IPS-18a (cell line): ENCODE data around the gene VEZT.
A peak's percentile ranks its signal among the peaks of the same experiment; 100 is the strongest.

ENCODE experiments used
- H3K27ac ChIP-seq: one replicate; pipeline ENCODE4 v1.5.1; 2013; ENCODE audit warnings: low read length
- H3K27me3 ChIP-seq: one replicate; pipeline ENCODE4 v1.6.1; 2013; ENCODE audit warnings: mild to moderate bottlenecking, low read length; ENCODE audit not compliant: control insufficient read depth, insufficient read depth
- H3K36me3 ChIP-seq: one replicate; pipeline ENCODE4 v1.6.1; 2013; ENCODE audit warnings: low read depth, low read length; ENCODE audit not compliant: control insufficient read depth
- H3K4me1 ChIP-seq: one replicate; pipeline ENCODE4 v1.6.1; 2013; ENCODE audit warnings: low read depth, low read length; ENCODE audit not compliant: control insufficient read depth
- H3K4me3 ChIP-seq: one replicate; pipeline ENCODE4 v1.5.1; 2013; ENCODE audit warnings: low read length
- H3K9ac ChIP-seq: one replicate; pipeline ENCODE4 v1.6.1; 2013; ENCODE audit warnings: mild to moderate bottlenecking, low read length, moderate library complexity
- H3K9me3 ChIP-seq: one replicate; pipeline ENCODE4 v1.6.1; 2013; ENCODE audit warnings: low read depth, low read length; ENCODE audit not compliant: control insufficient read depth

Gene VEZT

GRCh38 chr12:95325501-95325900 is 107.9 kb downstream of the VEZT start:
- no peaks in the 10 kb centered on the region for H3K36me3 ChIP-seq
- H3K27me3 ChIP-seq = no peaks in the 10 kb centered on the region
- no peak overlapping the region for H3K9ac ChIP-seq
- H3K4me1 ChIP-seq = no peaks in the 10 kb centered on the region
- no peak overlapping the region for H3K27ac ChIP-seq
- no peak overlapping the region for H3K4me3 ChIP-seq
- H3K9me3 ChIP-seq = no peaks in the 10 kb centered on the region

- Histone ChIP-seq H3K27me3 (no peaks in the 10 kb centered on the region), H3K9me3 (no peaks in the 10 kb centered on the region), H3K9ac (no peak overlapping the region), H3K4me1 (no peaks in the 10 kb centered on the region), H3K27ac (no peak overlapping the region), H3K36me3 (no peaks in the 10 kb centered on the region), H3K4me3 (no peak overlapping the region)
These were observed 108.8 kb downstream of the VEZT start for GRCh38 chr12:95326445-95326844.

GRCh38 chr12:95326855-95327254 is 109.2 kb downstream of the VEZT start:
- Histone ChIP-seq H3K27me3 (no peaks in the 10 kb centered on the region), H3K4me1 (no peaks in the 10 kb centered on the region), H3K4me3 (no peak overlapping the region), H3K27ac (no peak overlapping the region), H3K9ac (no peak overlapping the region), H3K9me3 (no peaks in the 10 kb centered on the region), H3K36me3 (no peaks in the 10 kb centered on the region)

GRCh38 chr12:95328708-95329107 is 111.1 kb downstream of the VEZT start:
- no peak overlapping the region for H3K4me3 ChIP-seq
- H3K27me3 ChIP-seq = no peaks in the 10 kb centered on the region
- no peak overlapping the region for H3K9ac ChIP-seq
- H3K36me3 ChIP-seq = no peaks in the 10 kb centered on the region
- no peaks in the 10 kb centered on the region for H3K9me3 ChIP-seq
- H3K4me1 ChIP-seq = no peaks in the 10 kb centered on the region
- no peak overlapping the region for H3K27ac ChIP-seq

GRCh38 chr12:95335948-95336347 is 118.3 kb downstream of the VEZT start:
- no peaks in the 10 kb centered on the region for H3K36me3 ChIP-seq
- H3K4me1 ChIP-seq = peaks cover 9% of the 10 kb centered on the region
- peak overlapping the region; percentile 56 for H3K27ac ChIP-seq
- no peak overlapping the region for H3K4me3 ChIP-seq
- no peaks in the 10 kb centered on the region for H3K27me3 ChIP-seq
- H3K9me3 ChIP-seq = no peaks in the 10 kb centered on the region
- H3K9ac ChIP-seq = peak overlapping the region; percentile 36

GRCh38 chr12:95336387-95337067 is 118.9 kb downstream of the VEZT start:
- Histone ChIP-seq H3K36me3 (no peaks in the 10 kb centered on the region), H3K27ac (peak overlapping the region; percentile 56), H3K27me3 (no peaks in the 10 kb centered on the region), H3K4me3 (no peak overlapping the region), H3K9me3 (no peaks in the 10 kb centered on the region), H3K9ac (peak overlapping the region; percentile 36), H3K4me1 (peaks cover 9% of the 10 kb centered on the region)

- H3K9me3 ChIP-seq = no peaks in the 10 kb centered on the region
- H3K36me3 ChIP-seq = no peaks in the 10 kb centered on the region
- no peak overlapping the region for H3K4me3 ChIP-seq
- H3K27ac ChIP-seq = no peak overlapping the region
- H3K27me3 ChIP-seq = no peaks in the 10 kb centered on the region
- H3K4me1 ChIP-seq = peaks cover 9% of the 10 kb centered on the region
- H3K9ac ChIP-seq = no peak overlapping the region
These were observed 119.5 kb downstream of the VEZT start for GRCh38 chr12:95337146-95337545.

- Histone ChIP-seq H3K4me3 (no peak overlapping the region), H3K36me3 (no peaks in the 10 kb centered on the region), H3K9me3 (no peaks in the 10 kb centered on the region), H3K4me1 (peaks cover 9% of the 10 kb centered on the region), H3K27ac (no peak overlapping the region), H3K27me3 (no peaks in the 10 kb centered on the region), H3K9ac (no peak overlapping the region)
These were observed 121.6 kb downstream of the VEZT start for GRCh38 chr12:95339086-95339788.

- Histone ChIP-seq H3K27me3 (no peaks in the 10 kb centered on the region), H3K27ac (no peak overlapping the region), H3K4me1 (no peaks in the 10 kb centered on the region), H3K9ac (no peak overlapping the region), H3K36me3 (no peaks in the 10 kb centered on the region), H3K9me3 (no peaks in the 10 kb centered on the region), H3K4me3 (no peak overlapping the region)
These were observed 124.4 kb downstream of the VEZT start for GRCh38 chr12:95342008-95342407.

- Histone ChIP-seq H3K9me3 (no peaks in the 10 kb centered on the region), H3K27me3 (no peaks in the 10 kb centered on the region), H3K9ac (no peak overlapping the region), H3K4me1 (no peaks in the 10 kb centered on the region), H3K36me3 (no peaks in the 10 kb centered on the region), H3K4me3 (no peak overlapping the region), H3K27ac (no peak overlapping the region)
These were observed 126.0 kb downstream of the VEZT start for GRCh38 chr12:95343461-95344230.

- H3K4me3 ChIP-seq = no peak overlapping the region
- peaks cover 5% of the 10 kb centered on the region for H3K4me1 ChIP-seq
- H3K27ac ChIP-seq = no peak overlapping the region
- no peaks in the 10 kb centered on the region for H3K36me3 ChIP-seq
- H3K9ac ChIP-seq = no peak overlapping the region
- H3K27me3 ChIP-seq = no peaks in the 10 kb centered on the region
- no peaks in the 10 kb centered on the region for H3K9me3 ChIP-seq
These were observed 131.7 kb downstream of the VEZT start for GRCh38 chr12:95349291-95349690.
